Effector memory CD4-positive, alpha-beta T cell (primary cell): Measurements from ENCODE around the gene ATG4C.
"Not testable (repeated sequence)": the region's sequence is repeated elsewhere in the genome, so short reads cannot be mapped to it uniquely, and the experiment has no call there.

Experiments used
- DNase-seq, 3 donors: peaks; one replicate each; pipeline ENCODE4 v3.0.0-alpha.2; 2020
- H3K27ac ChIP-seq: 2 replicates; pipeline ENCODE4 v1.7.0; 2013; ENCODE audit warnings: mild to moderate bottlenecking, low read length, moderate library complexity; ENCODE audit not compliant: insufficient read depth, poor library complexity, severe bottlenecking
- H3K27me3 ChIP-seq: replicated peaks from 2 replicates; pipeline ENCODE4 v1.7.0; 2013; ENCODE audit warnings: mild to moderate bottlenecking, low read length; ENCODE audit not compliant: insufficient read depth, control insufficient read depth, poor library complexity, severe bottlenecking
- H3K36me3 ChIP-seq: 2 replicates; pipeline ENCODE4 v1.7.0; 2013; ENCODE audit warnings: mild to moderate bottlenecking, low read length, moderate library complexity; ENCODE audit not compliant: control insufficient read depth, insufficient read depth
- H3K4me1 ChIP-seq: 2 replicates; pipeline ENCODE4 v1.7.0; 2013; ENCODE audit warnings: low read length, mild to moderate bottlenecking; ENCODE audit not compliant: control insufficient read depth, insufficient read depth, poor library complexity, severe bottlenecking
- H3K4me3 ChIP-seq: 2 replicates; pipeline ENCODE4 v1.7.0; 2013; ENCODE audit warnings: low read length, low read depth, mild to moderate bottlenecking; ENCODE audit not compliant: insufficient read depth, poor library complexity, severe bottlenecking
- H3K9me3 ChIP-seq: 2 replicates; pipeline ENCODE4 v1.7.0; 2013; ENCODE audit warnings: mild to moderate bottlenecking, low read length, moderate library complexity; ENCODE audit not compliant: control insufficient read depth

ATG4C gene

GRCh38 chr1:62756255-62756884 is 27.6 kb upstream of the ATG4C start:
- H3K36me3 ChIP-seq, H3K4me1 ChIP-seq, H3K27ac ChIP-seq, H3K9me3 ChIP-seq, H3K27me3 ChIP-seq, DNase-seq, H3K4me3 ChIP-seq: not testable (repeated sequence)

DNA sequence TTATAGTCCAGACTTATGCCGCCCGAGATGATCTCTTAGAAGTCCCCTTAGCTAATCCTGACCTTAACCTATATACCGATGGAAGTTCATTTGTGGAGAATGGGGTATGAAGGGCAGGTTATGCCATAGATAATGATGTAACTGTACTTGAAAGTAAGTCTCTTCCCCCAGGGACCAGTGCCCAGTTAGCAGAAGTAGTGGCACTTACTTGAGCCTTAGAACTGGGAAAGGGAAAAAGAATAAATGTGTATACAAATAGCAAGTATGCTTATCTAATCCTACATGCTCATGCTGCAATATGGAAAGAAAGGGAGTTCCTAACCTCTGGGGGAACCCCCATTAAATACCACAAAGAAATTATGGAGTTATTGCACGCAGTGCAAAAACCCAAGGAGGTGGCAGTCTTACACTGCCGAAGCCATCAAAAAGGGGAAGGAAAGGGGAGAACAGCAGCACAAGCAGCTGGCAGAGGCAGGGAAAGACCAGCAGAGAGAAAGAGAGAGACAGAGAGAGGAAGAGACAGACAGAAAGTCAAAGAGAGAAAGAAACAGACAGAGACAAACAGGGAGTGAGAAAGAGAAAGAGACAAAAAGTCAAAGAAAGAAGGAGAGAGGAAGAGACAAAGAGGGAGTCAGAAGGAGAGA is 24.6 kb upstream of the ATG4C start:
- DNase-seq, H3K4me3 ChIP-seq, H3K27ac ChIP-seq, H3K9me3 ChIP-seq, H3K27me3 ChIP-seq, H3K36me3 ChIP-seq, H3K4me1 ChIP-seq: not testable (repeated sequence)

- not testable (repeated sequence) for H3K27ac ChIP-seq, H3K36me3 ChIP-seq, H3K4me3 ChIP-seq, H3K9me3 ChIP-seq, DNase-seq, H3K27me3 ChIP-seq, H3K4me1 ChIP-seq
Observed at GRCh38 chr1:62760021-62760782, 23.7 kb upstream of the ATG4C start.

DNA sequence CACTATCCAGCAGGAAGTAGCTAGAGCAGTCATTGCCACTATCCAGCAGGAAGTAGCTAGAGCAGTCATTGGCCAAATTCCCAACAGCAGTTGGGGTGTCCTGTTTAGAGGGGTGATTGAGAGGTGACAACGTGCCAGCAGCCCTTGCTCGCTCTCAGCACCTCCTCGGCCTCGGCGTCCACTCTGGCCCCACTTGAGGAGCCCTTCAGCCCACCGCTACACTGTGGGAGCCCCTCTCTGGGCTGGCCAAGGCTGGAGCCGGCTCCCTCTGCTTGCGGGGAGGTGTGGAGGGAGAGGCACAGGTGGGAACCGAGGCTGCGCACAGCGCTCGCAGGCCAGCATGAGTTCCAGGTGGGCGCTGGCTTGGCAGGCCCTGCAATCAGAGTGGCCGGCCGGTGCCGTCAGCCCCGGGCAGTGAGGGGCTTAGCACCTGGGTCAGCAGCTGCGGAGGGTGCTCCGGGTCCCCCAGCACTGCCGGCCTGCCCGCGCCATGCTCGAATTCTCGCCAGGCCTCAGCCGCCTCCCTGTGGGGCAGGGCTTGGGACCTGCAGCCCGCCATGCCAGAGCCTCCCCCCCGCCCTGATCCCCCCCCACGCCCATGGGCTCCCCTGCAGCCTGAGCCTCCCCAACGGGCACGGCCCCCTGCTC is 22.6 kb upstream of the ATG4C start:
- H3K36me3 ChIP-seq, H3K4me1 ChIP-seq, H3K9me3 ChIP-seq, H3K4me3 ChIP-seq, DNase-seq, H3K27me3 ChIP-seq, H3K27ac ChIP-seq: not testable (repeated sequence)

GRCh38 chr1:62762027-62762426 is 21.9 kb upstream of the ATG4C start:
- not testable (repeated sequence) for H3K4me1 ChIP-seq, H3K27ac ChIP-seq, H3K36me3 ChIP-seq, DNase-seq, H3K4me3 ChIP-seq, H3K27me3 ChIP-seq, H3K9me3 ChIP-seq

GRCh38 chr1:62765981-62766380 is 18.0 kb upstream of the ATG4C start:
- no peak for DNase-seq
- no peaks in the 10 kb centered on the region for H3K9me3 ChIP-seq
- H3K27ac ChIP-seq: no peak overlapping the region
- H3K4me3 ChIP-seq: no peak overlapping the region
- H3K36me3 ChIP-seq: no peaks in the 10 kb centered on the region
- no peaks in the 10 kb centered on the region for H3K27me3 ChIP-seq
- no peaks in the 10 kb centered on the region for H3K4me1 ChIP-seq

DNA sequence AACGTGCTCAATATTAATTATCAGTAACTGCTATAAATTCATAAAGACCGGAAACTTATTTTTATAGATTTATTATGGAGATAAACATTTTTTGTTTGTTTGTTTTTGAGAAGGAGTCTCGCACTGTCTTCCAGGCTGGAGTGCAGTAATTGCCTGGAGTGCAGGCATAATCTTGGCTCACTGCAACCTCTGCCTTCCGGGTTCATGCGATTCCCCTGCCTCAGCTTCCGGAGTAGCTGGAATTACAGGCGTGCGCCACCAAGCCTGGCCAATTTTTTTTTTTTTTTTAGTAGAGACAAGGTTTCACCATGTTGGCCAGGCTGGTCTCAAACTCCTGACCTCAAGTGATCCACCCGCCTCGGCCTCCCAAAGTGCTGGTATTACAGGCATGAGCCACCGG is 15.4 kb upstream of the ATG4C start:
- not testable (repeated sequence) for H3K9me3 ChIP-seq, H3K27me3 ChIP-seq, H3K36me3 ChIP-seq, H3K27ac ChIP-seq, DNase-seq, H3K4me3 ChIP-seq, H3K4me1 ChIP-seq

GRCh38 chr1:62772607-62773295 is 11.2 kb upstream of the ATG4C start:
- Histone ChIP-seq H3K27me3 (no peaks in the 10 kb centered on the region), H3K9me3 (no peaks in the 10 kb centered on the region), H3K4me3 (no peak overlapping the region), H3K4me1 (no peaks in the 10 kb centered on the region), H3K36me3 (no peaks in the 10 kb centered on the region), H3K27ac (no peak overlapping the region)
- DNase-seq: no peak

GRCh38 chr1:62774006-62774405 is 9.9 kb upstream of the ATG4C start:
- Histone ChIP-seq H3K4me1 (no peaks in the 10 kb centered on the region), H3K27me3 (peaks cover 3% of the 10 kb centered on the region), H3K9me3 (no peaks in the 10 kb centered on the region), H3K36me3 (no peaks in the 10 kb centered on the region), H3K4me3 (no peak overlapping the region), H3K27ac (no peak overlapping the region)
- no peak for DNase-seq
